Liver (tissue), 9 donors: ENCODE results near the gene UXS1. TPM values are rescaled to one million over a fixed set of nuclear protein-coding genes. Genes with fewer than 3 reads are reported as not detected.

Experiments used
- DNase-seq: peaks from one replicate; pipeline ENCODE4 v3.0.0-alpha.2; 2017; ENCODE audit warnings: low spot score
- H3K27ac ChIP-seq, 2 donors: one replicate each; pipeline ENCODE4 v1.7.0; 2013; ENCODE audit warnings: inconsistent platforms in 2 of 2, low read length in 2 of 2, control low read depth in 1 of 2, low read depth in 1 of 2, mild to moderate bottlenecking in 1 of 2
- H3K27me3 ChIP-seq, 4 donors: one replicate each; pipeline versions ENCODE4 v1.6.1 to v1.7.0; 2013; ENCODE audit warnings: low read length in 3 of 4, inconsistent platforms in 1 of 4, mild to moderate bottlenecking in 1 of 4, moderate library complexity in 1 of 4; ENCODE audit not compliant: control insufficient read depth in 4 of 4, insufficient read depth in 4 of 4
- H3K36me3 ChIP-seq, 4 donors: one replicate each; pipeline versions ENCODE4 v1.6.1 to v1.7.0; 2013; ENCODE audit warnings: low read length in 3 of 4, mild to moderate bottlenecking in 3 of 4, low read depth in 1 of 4, moderate library complexity in 1 of 4; ENCODE audit not compliant: control insufficient read depth in 4 of 4, insufficient read depth in 3 of 4
- H3K4me1 ChIP-seq, 4 donors: one replicate each; pipeline versions ENCODE4 v1.6.1 to v1.7.0; 2013; ENCODE audit warnings: low read length in 3 of 4, mild to moderate bottlenecking in 3 of 4, moderate library complexity in 1 of 4; ENCODE audit not compliant: control insufficient read depth in 4 of 4, insufficient read depth in 4 of 4
- H3K4me3 ChIP-seq, 3 donors: one replicate each; pipeline versions ENCODE4 v1.6.1 to v1.7.0; 2013; ENCODE audit warnings: low read length in 3 of 3, control low read depth in 1 of 3, low read depth in 1 of 3, mild to moderate bottlenecking in 1 of 3
- H3K9ac ChIP-seq, 2 donors: one replicate each; pipeline ENCODE4 v1.7.0; 2013; ENCODE audit warnings: low read length in 2 of 2, mild to moderate bottlenecking in 2 of 2, moderate library complexity in 2 of 2, control low read depth in 1 of 2, low read depth in 1 of 2
- H3K9me3 ChIP-seq, 4 donors: one replicate each; pipeline versions ENCODE4 v1.6.1 to v1.7.0; 2013; ENCODE audit warnings: low read length in 3 of 4; ENCODE audit not compliant: control insufficient read depth in 4 of 4
- ATF3 ChIP-seq: IDR thresholded peaks from 2 replicates; pipeline ENCODE4 v1.6.1; 2016; ENCODE audit warnings: antibody characterized with exemption
- FOXA1 ChIP-seq: IDR thresholded peaks from 2 replicates; pipeline ENCODE4 v1.6.1; 2016; ENCODE audit warnings: antibody characterized with exemption
- FOXA2 ChIP-seq: IDR thresholded peaks from 2 replicates; pipeline ENCODE4 v1.6.1; 2016; ENCODE audit warnings: antibody characterized with exemption
- GABPA ChIP-seq, 2 donors: IDR thresholded peaks in 1 of 2; conservative IDR thresholded peaks in 1 of 2; 2 replicates each; pipeline ENCODE4 v1.6.1; 2016; ENCODE audit warnings: antibody characterized with exemption in 2 of 2, mild to moderate bottlenecking in 1 of 2, moderate library complexity in 1 of 2
- HNF4A ChIP-seq, 2 donors: conservative IDR thresholded peaks; 2 replicates each; pipeline ENCODE4 v1.6.1; 2016; ENCODE audit warnings: antibody characterized with exemption in 2 of 2, mild to moderate bottlenecking in 2 of 2
- HNF4G ChIP-seq: IDR thresholded peaks from 2 replicates; pipeline ENCODE4 v1.6.1; 2016; ENCODE audit warnings: antibody characterized with exemption
- JUND ChIP-seq, 2 donors: IDR thresholded peaks; 2 replicates each; pipeline ENCODE4 v1.6.1; 2016; ENCODE audit warnings: antibody characterized with exemption in 2 of 2
- NR2F2 ChIP-seq: IDR thresholded peaks from 2 replicates; pipeline ENCODE4 v1.6.1; 2016; ENCODE audit warnings: antibody characterized with exemption
- REST ChIP-seq: IDR thresholded peaks from 2 replicates; pipeline ENCODE4 v1.6.1; 2016; ENCODE audit warnings: antibody characterized with exemption, mild to moderate bottlenecking
- RXRA ChIP-seq, 2 donors: IDR thresholded peaks; 2 replicates each; pipeline ENCODE4 v1.6.1; 2017 to 2018; ENCODE audit warnings: antibody characterized with exemption in 2 of 2, mild to moderate bottlenecking in 1 of 2
- SP1 ChIP-seq: IDR thresholded peaks from 2 replicates; pipeline ENCODE4 v1.6.1; 2018; ENCODE audit warnings: antibody characterized with exemption, mild to moderate bottlenecking
- TAF1 ChIP-seq: conservative IDR thresholded peaks from 2 replicates; pipeline ENCODE4 v1.6.1; 2016; ENCODE audit warnings: antibody characterized with exemption, mild to moderate bottlenecking
- YY1 ChIP-seq: IDR thresholded peaks from 2 replicates; pipeline ENCODE4 v1.6.1; 2016; ENCODE audit warnings: antibody characterized with exemption, mild to moderate bottlenecking
- WGBS: extraction: QIAGEN DNeasy Blood & Tissue Kit; methylation state at CpG from one replicate; pipeline ENCODE4 v1.1.7; 2013; 5-methylcytosine and 5-hydroxymethylcytosine counted together
- polyA plus RNA-seq, 2 donors: library from polyadenylated mRNA; stranded (reverse) in 1 of 2; unstranded in 1 of 2; fragments of 200-250 nt in 1 of 2; fragments of >200 nt in 1 of 2; fragmentation: Nextera tagmentation in 1 of 2; extraction: Ambion mirVana in 1 of 2; gene quantifications; one replicate each; pipeline versions ENCODE4 v1.2.1 to v1.2.3, GENCODE V29; 2013 to 2015
- total RNA-seq, 2 donors: library from RNA; depleted of rRNA; stranded (reverse); fragments of >200 nt; gene quantifications; one replicate each; pipeline ENCODE4 v1.2.3, GENCODE V29; 2014
- TF ChIP-seq, protein P1 (sequence below): fragments of 150-350 bp; IDR thresholded peaks from 2 replicates; pipeline ENCODE4 v1.5.1; 2017; ENCODE audit warnings: improper control_type of control experiment, low read depth, low read length; ENCODE audit not compliant: missing input control
- TF ChIP-seq, protein P2 (sequence below): IDR thresholded peaks from 2 replicates; pipeline ENCODE4 v1.6.1; 2016; ENCODE audit warnings: antibody characterized with exemption
- TF ChIP-seq, protein P3 (sequence below): IDR thresholded peaks from 2 replicates; pipeline ENCODE4 v1.6.1; 2016; ENCODE audit warnings: antibody characterized with exemption
- donor health status: healthy.
- donor health status: healthy.
- donor health status: healthy.
- donor health status: healthy.
- donor health status: healthy.

The UXS1 gene
- total and polyA plus RNA-seq, 4 donors, result 8.8 to 19.9 (median 10.0) TPM

DNA sequence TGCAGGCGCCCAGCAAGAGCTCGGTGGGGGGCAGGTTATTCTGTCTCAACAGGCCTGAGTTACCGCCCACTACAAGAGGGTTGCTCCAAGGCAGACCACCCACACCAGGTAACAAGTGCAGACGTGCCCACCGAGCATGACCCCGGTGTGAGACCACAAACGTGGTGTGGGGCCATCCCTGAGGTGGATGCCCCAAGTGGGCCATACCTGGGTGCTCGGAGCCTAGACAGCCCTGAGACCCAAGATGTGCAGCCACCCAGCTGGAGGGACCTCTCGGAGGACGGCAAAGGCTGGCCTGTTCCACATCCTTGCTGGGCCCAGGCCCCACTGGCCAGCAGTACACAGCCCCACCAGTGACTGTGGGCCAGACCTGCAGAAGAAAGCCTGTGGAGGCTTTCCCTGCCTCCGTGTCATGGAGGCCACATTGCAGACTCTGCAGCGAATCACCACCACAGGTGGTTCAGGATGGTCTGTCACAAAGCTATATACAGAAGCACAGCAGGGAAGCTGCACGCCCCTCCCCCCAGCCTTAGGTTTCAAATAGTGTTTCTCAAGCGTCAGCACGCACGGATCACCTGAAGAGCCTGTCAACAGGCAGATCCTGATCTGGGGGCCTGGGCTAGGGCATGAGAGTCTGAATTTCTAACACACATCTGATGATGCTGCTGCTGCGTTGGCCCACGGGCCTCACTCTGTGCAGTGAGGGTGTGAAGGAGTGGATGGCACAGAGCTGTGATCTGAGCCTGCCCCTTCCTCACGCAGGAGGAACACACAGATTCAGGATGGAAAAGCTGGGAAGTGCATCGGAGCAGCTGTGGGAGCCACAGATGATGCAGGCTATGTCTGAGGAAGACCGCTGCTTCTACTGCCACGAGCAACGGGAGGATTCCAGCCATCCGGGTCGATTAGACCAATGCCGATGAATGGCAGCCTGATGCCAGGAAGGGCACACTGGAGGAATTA is 96.8 kb downstream of the UXS1 start (continued):
- TF ChIP-seq, protein P1, sequence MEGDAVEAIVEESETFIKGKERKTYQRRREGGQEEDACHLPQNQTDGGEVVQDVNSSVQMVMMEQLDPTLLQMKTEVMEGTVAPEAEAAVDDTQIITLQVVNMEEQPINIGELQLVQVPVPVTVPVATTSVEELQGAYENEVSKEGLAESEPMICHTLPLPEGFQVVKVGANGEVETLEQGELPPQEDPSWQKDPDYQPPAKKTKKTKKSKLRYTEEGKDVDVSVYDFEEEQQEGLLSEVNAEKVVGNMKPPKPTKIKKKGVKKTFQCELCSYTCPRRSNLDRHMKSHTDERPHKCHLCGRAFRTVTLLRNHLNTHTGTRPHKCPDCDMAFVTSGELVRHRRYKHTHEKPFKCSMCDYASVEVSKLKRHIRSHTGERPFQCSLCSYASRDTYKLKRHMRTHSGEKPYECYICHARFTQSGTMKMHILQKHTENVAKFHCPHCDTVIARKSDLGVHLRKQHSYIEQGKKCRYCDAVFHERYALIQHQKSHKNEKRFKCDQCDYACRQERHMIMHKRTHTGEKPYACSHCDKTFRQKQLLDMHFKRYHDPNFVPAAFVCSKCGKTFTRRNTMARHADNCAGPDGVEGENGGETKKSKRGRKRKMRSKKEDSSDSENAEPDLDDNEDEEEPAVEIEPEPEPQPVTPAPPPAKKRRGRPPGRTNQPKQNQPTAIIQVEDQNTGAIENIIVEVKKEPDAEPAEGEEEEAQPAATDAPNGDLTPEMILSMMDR, result no peak
- no peak for TF ChIP-seq FOXA2
- TF ChIP-seq, protein P2, sequence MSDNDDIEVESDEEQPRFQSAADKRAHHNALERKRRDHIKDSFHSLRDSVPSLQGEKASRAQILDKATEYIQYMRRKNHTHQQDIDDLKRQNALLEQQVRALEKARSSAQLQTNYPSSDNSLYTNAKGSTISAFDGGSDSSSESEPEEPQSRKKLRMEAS, result no peak

DNA sequence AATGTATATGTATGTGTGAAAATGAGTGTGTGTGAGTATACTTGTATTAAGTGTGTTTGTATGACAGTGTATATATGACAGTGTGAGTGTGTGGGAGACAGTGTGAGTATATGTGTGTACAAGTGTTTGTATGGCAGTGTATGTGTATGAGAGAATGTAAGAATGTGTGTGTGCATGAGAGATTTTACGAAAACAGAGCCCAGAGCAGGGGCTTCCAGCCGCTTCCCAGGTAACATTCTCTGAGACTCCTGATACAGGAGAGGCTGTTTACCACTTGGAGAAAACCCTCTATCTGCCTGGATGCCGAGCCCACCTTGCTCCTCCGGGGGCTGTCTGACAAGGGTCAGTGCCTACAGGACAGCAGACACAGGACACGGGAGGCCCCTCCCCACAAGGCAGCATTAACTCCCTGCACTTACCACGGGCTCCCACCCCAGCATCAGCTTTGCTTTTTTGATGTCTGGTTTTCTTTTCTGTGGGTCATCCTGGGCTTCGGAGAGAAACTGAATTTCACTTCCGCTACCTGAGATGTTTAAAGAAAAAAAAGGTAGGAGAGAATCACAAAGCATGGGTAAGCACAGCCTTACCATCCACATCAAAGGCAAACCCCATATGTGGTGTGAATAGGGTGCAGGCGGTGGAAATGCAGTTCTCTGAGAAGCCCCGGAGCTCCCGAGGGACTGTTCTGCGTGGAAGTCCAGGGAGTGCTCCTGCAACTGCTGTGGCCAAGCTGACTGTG is 97.6 kb downstream of the UXS1 start:
- H3K27ac ChIP-seq, result peak overlapping the region in 1 of 2 donors; percentile 15
- TF ChIP-seq YY1 (no peak), HNF4G (no peak), JUND (IDR thresholded peaks at IDR 0.05) (no peak), ATF3 (no peak), SP1 (no peak), TAF1 (no peak), FOXA2 (no peak), NR2F2 (no peak), RXRA (IDR thresholded peaks at IDR 0.05) (no peak)
- TF ChIP-seq, protein P2, result no peak
- H3K9me3 ChIP-seq, result no peaks in the 10 kb centered on the region
- no peak overlapping the region for H3K9ac ChIP-seq
- H3K4me3 ChIP-seq, result no peak overlapping the region
- WGBS, result 90% methylated on average over 12 of the region's 12 CpGs
- H3K4me1 ChIP-seq, result no peaks in the 10 kb centered on the region
- no peak for DNase-seq
- H3K36me3 ChIP-seq, result peaks cover 0 to 9% (median 2%) of the 10 kb centered on the region in 4 donors
- no peaks in the 10 kb centered on the region for H3K27me3 ChIP-seq

DNA sequence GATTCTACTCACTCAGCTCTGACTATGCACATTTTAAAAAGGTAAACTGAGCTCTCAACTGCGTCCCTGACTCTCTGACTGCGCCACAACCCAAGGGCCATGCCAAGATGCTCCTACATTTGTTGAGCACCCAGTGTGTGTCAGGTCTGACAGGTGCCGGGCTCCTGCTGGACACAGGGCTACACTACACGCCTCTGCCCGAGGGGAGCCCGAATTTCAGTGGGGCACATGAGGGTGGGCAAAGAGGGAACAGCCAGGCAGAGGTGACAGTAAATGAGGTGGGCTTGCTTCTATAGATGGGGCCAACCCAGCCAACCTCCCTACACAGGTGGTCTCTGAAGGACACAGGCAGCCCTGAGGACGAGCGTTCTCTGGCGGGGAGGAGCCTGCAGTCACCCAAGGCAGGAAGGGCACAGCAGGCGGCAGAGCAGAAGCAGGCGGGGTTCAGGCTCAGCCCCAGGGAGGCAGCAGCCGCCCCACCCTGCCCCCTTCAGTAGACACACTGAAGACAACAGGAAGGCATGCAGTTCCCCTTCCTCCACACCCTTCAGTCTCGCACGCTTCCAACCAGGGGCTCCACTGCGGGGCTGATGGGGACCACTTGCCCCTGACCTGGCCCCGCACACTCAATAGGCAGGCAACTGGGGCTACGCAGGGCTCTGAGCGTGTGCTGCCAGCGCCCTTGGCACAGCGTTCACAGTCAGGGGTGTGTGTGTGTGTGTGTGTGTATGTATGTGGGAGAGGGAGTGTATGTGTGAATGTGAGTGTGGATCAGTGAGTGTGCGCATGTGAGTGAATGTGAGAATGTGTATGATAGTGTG is 98.4 kb downstream of the UXS1 start:
- Histone ChIP-seq H3K9me3 (no peaks in the 10 kb centered on the region), H3K4me1 (no peaks in the 10 kb centered on the region), H3K27me3 (no peaks in the 10 kb centered on the region), H3K27ac (peak overlapping the region in 1 of 2 donors; percentile 15), H3K4me3 (no peak overlapping the region), H3K36me3 (peaks cover 0 to 9% (median 2%) of the 10 kb centered on the region in 4 donors), H3K9ac (no peak overlapping the region)
- DNase-seq, result no peak
- WGBS, result 83% methylated on average over 21 of the region's 21 CpGs
- TF ChIP-seq ATF3 (no peak), REST (no peak), GABPA (IDR thresholded peaks at IDR 0.05 in 1 of 2, conservative IDR thresholded peaks at IDR 0.05 in 1 of 2) (no peak), FOXA1 (no peak), TAF1 (no peak), SP1 (no peak), FOXA2 (no peak), HNF4A (conservative IDR thresholded peaks at IDR 0.05) (no peak), JUND (IDR thresholded peaks at IDR 0.05) (no peak)
- TF ChIP-seq, protein P3, sequence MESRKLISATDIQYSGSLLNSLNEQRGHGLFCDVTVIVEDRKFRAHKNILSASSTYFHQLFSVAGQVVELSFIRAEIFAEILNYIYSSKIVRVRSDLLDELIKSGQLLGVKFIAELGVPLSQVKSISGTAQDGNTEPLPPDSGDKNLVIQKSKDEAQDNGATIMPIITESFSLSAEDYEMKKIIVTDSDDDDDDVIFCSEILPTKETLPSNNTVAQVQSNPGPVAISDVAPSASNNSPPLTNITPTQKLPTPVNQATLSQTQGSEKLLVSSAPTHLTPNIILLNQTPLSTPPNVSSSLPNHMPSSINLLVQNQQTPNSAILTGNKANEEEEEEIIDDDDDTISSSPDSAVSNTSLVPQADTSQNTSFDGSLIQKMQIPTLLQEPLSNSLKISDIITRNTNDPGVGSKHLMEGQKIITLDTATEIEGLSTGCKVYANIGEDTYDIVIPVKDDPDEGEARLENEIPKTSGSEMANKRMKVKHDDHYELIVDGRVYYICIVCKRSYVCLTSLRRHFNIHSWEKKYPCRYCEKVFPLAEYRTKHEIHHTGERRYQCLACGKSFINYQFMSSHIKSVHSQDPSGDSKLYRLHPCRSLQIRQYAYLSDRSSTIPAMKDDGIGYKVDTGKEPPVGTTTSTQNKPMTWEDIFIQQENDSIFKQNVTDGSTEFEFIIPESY, result no peak
- TF ChIP-seq, protein P2, result no peak
